Kidney glomerular epithelial cell (primary cell): ENCODE data around the gene LRRC56.
A peak's percentile ranks its signal among the peaks of the same experiment; 100 is the strongest.

Experiments
- DNase-seq: peaks from one replicate; lab custom pipeline; 2025; lab: John Stamatoyannopoulos, UW

LRRC56 gene

GRCh38 chr11:536841-537621, at the start of gene LRRC56:
Gene LRRC56 (plus strand): TSS chr11:537527. CDS start chr11:540685, 3,158 bp downstream.
- peak; percentile 58 for DNase-seq

GRCh38 chr11:487571-488021, 49.7 kb upstream of the LRRC56 start:
- no peak for DNase-seq

GRCh38 chr11:488062-488461, 49.3 kb upstream of the LRRC56 start:
- no peak for DNase-seq

GRCh38 chr11:488579-488978, 48.7 kb upstream of the LRRC56 start:
- no peak for DNase-seq

- DNase-seq = no peak
Observed at GRCh38 chr11:488992-489391, 48.3 kb upstream of the LRRC56 start.

- DNase-seq = no peak
Observed at GRCh38 chr11:489610-490185, 47.6 kb upstream of the LRRC56 start.

GRCh38 chr11:490186-490929, 47.0 kb upstream of the LRRC56 start:
- no peak for DNase-seq

- DNase-seq = no peak
Observed at GRCh38 chr11:490930-491260, 46.4 kb upstream of the LRRC56 start.

GRCh38 chr11:491358-491757, 46.0 kb upstream of the LRRC56 start:
- no peak for DNase-seq

- DNase-seq = no peak
Observed at GRCh38 chr11:492427-493226, 44.7 kb upstream of the LRRC56 start.

- no peak for DNase-seq
Observed at GRCh38 chr11:494761-495536, 42.4 kb upstream of the LRRC56 start.

- DNase-seq = no peak
Observed at GRCh38 chr11:495537-495931, 41.8 kb upstream of the LRRC56 start.

- no peak for DNase-seq
Observed at GRCh38 chr11:496834-497564, 40.3 kb upstream of the LRRC56 start.

- DNase-seq = no peak
Observed at GRCh38 chr11:497565-498296, 39.6 kb upstream of the LRRC56 start.

GRCh38 chr11:498297-499181, 38.8 kb upstream of the LRRC56 start:
- no peak for DNase-seq

GRCh38 chr11:499201-500076, 37.9 kb upstream of the LRRC56 start:
- no peak for DNase-seq

GRCh38 chr11:501001-501682, 36.2 kb upstream of the LRRC56 start:
- no peak for DNase-seq
